ENCODE data around the gene ZBTB2.

ZBTB2 gene

DNA sequence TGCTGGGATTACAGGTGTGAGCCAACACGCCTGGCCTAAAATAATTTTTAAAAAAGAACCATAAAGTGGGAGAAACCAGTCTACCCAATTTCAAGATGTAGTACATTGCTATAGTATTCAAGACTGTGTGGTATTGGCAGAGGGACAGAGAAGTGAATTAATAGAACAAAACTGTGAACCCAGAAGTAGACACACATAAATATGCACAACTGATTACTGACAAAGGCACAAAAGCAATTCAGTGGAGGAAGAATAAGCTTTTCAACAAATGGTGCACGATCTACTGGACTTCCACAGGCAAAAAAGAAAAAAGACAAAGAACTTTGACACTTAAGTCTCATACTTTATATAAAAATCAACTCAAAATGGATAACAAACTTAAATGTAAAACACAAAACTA lies 15.5 kb downstream of the ZBTB2 start:
- no peak overlapping the region for H3K4me3 ChIP-seq (ENCODE audit: low read length)
- no peak for DNase-seq (ENCODE audit: low read depth)
- TF ChIP-seq, protein P1, sequence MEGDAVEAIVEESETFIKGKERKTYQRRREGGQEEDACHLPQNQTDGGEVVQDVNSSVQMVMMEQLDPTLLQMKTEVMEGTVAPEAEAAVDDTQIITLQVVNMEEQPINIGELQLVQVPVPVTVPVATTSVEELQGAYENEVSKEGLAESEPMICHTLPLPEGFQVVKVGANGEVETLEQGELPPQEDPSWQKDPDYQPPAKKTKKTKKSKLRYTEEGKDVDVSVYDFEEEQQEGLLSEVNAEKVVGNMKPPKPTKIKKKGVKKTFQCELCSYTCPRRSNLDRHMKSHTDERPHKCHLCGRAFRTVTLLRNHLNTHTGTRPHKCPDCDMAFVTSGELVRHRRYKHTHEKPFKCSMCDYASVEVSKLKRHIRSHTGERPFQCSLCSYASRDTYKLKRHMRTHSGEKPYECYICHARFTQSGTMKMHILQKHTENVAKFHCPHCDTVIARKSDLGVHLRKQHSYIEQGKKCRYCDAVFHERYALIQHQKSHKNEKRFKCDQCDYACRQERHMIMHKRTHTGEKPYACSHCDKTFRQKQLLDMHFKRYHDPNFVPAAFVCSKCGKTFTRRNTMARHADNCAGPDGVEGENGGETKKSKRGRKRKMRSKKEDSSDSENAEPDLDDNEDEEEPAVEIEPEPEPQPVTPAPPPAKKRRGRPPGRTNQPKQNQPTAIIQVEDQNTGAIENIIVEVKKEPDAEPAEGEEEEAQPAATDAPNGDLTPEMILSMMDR (IDR thresholded peaks at IDR 0.05; ENCODE audit: insufficient read depth, low read depth, low read length, missing control alignments): no peak

DNA sequence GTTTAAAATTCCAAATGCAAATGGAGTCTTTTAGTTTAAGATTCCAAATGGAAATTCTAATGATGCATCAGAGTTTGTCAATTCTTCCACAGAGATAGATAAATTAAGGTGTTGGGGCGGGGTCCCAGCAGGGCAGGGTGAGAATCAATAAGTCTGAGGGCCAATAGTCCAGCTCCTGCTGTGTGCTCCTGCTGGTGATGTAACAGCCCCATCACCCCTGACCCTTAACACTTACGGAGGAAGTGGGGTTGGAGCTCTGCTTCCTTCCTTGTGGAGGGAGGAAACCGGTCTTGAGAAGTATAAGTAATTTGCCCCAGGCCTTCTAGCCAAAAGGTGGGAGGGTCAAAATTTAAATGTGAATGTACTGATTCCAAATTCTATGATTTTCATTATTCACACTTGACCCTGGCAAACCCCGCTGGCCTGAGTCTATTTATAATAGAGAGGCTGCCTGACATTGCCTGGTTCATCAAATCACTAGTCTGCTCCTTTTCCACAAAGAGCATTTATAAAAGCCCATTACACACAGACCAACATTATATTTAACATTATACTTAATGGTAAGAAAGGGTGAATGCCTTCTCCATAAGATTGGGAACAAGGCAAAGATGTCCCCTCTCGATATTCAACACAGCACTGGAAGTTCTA lies 17.2 kb downstream of the ZBTB2 start:
- H3K4me3 ChIP-seq (ENCODE audit: low read length): no peak overlapping the region
- DNase-seq (ENCODE audit: low read depth): peak; percentile 32
- TF ChIP-seq, protein P1 (IDR thresholded peaks at IDR 0.05; ENCODE audit: insufficient read depth, low read depth, low read length, missing control alignments): no peak

DNA sequence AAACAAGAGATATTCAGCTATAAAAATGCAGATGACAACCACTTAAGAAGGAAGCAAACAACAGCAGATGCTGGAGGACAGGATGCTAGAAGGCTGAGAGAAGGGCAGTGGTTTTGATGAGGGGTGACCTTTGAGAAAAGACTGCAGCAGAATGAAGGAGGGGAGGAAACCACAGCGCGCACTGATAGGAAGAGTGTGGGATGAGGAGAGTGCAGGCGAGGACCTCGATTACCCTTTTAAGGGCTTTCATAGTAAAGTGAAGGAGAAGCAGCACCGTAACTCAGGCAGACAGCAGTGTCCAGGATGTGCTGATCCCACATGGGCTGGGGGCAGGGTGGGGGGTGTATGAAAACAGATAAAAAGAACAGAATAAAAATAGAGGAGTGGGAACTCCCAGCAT lies 19.2 kb downstream of the ZBTB2 start:
- no peak for DNase-seq (ENCODE audit: low read depth)
- H3K4me3 ChIP-seq (ENCODE audit: low read length): no peak overlapping the region
- TF ChIP-seq, protein P1 (IDR thresholded peaks at IDR 0.05; ENCODE audit: insufficient read depth, low read depth, low read length, missing control alignments): no peak

DNA sequence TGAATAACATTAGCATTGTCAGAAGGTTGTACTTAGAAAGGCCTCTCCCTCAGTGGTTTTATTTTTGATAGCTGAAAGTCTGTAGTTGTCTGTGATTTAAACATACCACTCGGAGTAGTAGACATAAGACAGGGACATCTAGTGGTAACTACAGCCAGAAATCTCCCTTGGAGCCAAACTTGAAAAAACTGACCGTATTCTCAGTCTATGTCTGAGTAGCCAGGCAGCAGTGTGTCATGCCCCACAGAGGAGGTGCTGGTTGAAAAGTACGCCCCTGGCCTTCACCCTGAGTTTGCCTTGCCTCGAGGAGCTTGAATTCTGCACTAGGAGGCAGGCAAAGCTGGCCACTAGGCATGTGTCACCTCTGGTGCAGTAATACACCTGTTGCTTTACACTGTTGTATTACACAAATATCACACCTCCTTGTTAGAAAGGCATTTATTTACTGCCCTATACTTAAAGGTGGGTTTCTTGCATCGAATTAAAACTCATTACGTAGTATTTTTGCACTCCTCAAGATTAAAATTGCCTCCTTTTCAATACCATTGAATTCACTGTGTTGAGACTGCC lies 20.8 kb downstream of the ZBTB2 start:
- TF ChIP-seq, protein P1 (IDR thresholded peaks at IDR 0.05; ENCODE audit: insufficient read depth, low read depth, low read length, missing control alignments): no peak
- no peak overlapping the region for H3K4me3 ChIP-seq (ENCODE audit: low read length)
- no peak for DNase-seq (ENCODE audit: low read depth)

DNA sequence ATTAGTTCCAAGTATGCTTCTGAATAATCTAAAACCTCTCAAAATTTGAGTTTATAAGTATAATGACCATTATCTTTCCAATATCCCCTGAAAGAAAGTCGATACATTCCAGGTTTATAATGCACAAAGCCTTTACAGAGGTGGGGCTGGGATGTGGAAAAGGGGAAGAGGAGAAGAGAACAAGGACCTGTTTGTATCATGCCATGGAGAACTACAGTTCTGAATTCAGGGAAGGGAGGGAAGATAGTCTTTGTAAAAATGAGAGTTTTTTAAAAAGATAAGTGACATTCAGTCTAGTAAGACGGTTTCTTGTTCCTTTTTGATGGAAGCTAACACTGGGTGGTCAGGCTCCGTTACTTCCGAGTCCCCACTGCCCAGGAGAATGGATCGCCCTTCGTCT lies 26.1 kb downstream of the ZBTB2 start:
- DNase-seq (ENCODE audit: low read depth): no peak
- no peak overlapping the region for H3K4me3 ChIP-seq (ENCODE audit: low read length)
- TF ChIP-seq, protein P1 (IDR thresholded peaks at IDR 0.05; ENCODE audit: insufficient read depth, low read depth, low read length, missing control alignments): no peak

DNA sequence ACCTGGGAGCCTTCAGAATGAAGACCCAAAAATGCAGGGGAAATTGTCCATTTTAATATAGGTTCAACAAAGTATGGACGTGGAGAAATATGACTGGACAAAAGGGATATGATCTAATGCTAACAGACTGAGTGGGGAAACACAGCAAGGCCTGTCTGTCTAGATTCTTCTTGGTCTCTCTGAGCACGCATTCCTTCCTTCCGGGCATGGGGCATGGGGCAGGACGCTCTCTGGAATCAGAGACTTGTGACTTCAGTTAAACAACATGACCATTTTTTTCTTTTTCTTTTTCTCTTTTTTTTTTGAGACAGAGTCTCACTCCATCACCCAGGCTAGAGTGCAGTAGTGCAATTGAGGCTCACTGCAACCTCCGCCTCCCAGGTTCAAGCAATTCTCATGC lies 31.9 kb downstream of the ZBTB2 start:
- no peak for DNase-seq (ENCODE audit: low read depth)
- TF ChIP-seq, protein P1 (IDR thresholded peaks at IDR 0.05; ENCODE audit: insufficient read depth, low read depth, low read length, missing control alignments): no peak
- no peak overlapping the region for H3K4me3 ChIP-seq (ENCODE audit: low read length)

DNA sequence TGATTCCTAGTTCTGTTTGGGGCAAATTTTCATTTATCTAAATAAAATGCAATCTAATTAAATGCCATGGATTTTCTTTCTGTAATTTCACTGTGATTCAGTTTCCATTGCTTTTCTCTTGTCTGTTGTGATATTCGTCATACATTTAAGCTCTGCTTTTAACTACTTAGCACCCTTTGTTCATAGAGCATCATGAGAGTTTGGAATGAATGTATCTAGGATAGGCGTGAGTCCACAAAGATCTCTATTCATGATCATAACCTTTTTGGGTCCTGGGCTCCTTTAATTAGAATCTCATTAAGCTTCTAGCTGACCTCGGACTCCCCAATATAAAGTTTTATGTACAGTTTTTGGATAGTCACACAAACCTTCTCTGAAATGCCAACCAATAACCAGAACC lies 32.9 kb downstream of the ZBTB2 start:
- TF ChIP-seq, protein P1 (IDR thresholded peaks at IDR 0.05; ENCODE audit: insufficient read depth, low read depth, low read length, missing control alignments): no peak
- no peak for DNase-seq (ENCODE audit: low read depth)
- H3K4me3 ChIP-seq (ENCODE audit: low read length): no peak overlapping the region
